EH (cell line): ENCODE data around the gene CAMK2A.
A peak's percentile ranks its signal among the peaks of the same experiment; 100 is the strongest.

Experiments
- DNase-seq: peaks from one replicate; pipeline ENCODE4 v3.0.0-alpha.2; 2015; ENCODE audit warnings: low read depth

Gene CAMK2A

GRCh38 chr5:150278046-150278730 lies 11.4 kb downstream of the CAMK2A start:
- DNase-seq, result peak; percentile 42

GRCh38 chr5:150277043-150277442 lies 12.5 kb downstream of the CAMK2A start:
- DNase-seq, result no peak

GRCh38 chr5:150274811-150275210 lies 14.8 kb downstream of the CAMK2A start:
- no peak for DNase-seq

GRCh38 chr5:150272531-150272930 lies 17.0 kb downstream of the CAMK2A start:
- peak; percentile 67 for DNase-seq

- DNase-seq, result no peak
Observed at GRCh38 chr5:150271923-150272322, 17.6 kb downstream of the CAMK2A start.

- DNase-seq, result no peak
Observed at GRCh38 chr5:150271296-150271692, 18.3 kb downstream of the CAMK2A start.

GRCh38 chr5:150270541-150271295 lies 18.9 kb downstream of the CAMK2A start:
- peak; percentile 33 for DNase-seq

- DNase-seq, result peak; percentile 9
Observed at GRCh38 chr5:150266871-150267291, 22.7 kb downstream of the CAMK2A start.

GRCh38 chr5:150265870-150266383 lies 23.6 kb downstream of the CAMK2A start:
- DNase-seq, result no peak

- no peak for DNase-seq
Observed at GRCh38 chr5:150264667-150265603, 24.6 kb downstream of the CAMK2A start.

GRCh38 chr5:150263801-150264621 lies 25.6 kb downstream of the CAMK2A start:
- DNase-seq, result peak; percentile 93

GRCh38 chr5:150263375-150263775 lies 26.2 kb downstream of the CAMK2A start:
- no peak for DNase-seq

GRCh38 chr5:150262502-150262901 lies 27.1 kb downstream of the CAMK2A start:
- no peak for DNase-seq

GRCh38 chr5:150261231-150261630 lies 28.3 kb downstream of the CAMK2A start:
- DNase-seq, result peak; percentile 58

- peak; percentile 34 for DNase-seq
Observed at GRCh38 chr5:150258130-150258529, 31.4 kb downstream of the CAMK2A start.

GRCh38 chr5:150257424-150257823 lies 32.1 kb downstream of the CAMK2A start:
- DNase-seq, result no peak

- no peak for DNase-seq
Observed at GRCh38 chr5:150256410-150257064, 33.0 kb downstream of the CAMK2A start.

- DNase-seq, result peak; percentile 47
Observed at GRCh38 chr5:150255659-150256409, 33.7 kb downstream of the CAMK2A start.

GRCh38 chr5:150254774-150255173 lies 34.8 kb downstream of the CAMK2A start:
- DNase-seq, result no peak

GRCh38 chr5:150254363-150254762 lies 35.2 kb downstream of the CAMK2A start:
- no peak for DNase-seq
